ENCODE results near the gene EDEM3. TPM values are rescaled to one million over a fixed set of nuclear protein-coding genes. Genes with fewer than 3 reads are reported as not detected.

EDEM3 gene
- total and polyA plus RNA-seq, 2 donors (not counting 1 experiment from before 2014, with no cell fraction given), result 40.2 to 47.9 TPM

DNA sequence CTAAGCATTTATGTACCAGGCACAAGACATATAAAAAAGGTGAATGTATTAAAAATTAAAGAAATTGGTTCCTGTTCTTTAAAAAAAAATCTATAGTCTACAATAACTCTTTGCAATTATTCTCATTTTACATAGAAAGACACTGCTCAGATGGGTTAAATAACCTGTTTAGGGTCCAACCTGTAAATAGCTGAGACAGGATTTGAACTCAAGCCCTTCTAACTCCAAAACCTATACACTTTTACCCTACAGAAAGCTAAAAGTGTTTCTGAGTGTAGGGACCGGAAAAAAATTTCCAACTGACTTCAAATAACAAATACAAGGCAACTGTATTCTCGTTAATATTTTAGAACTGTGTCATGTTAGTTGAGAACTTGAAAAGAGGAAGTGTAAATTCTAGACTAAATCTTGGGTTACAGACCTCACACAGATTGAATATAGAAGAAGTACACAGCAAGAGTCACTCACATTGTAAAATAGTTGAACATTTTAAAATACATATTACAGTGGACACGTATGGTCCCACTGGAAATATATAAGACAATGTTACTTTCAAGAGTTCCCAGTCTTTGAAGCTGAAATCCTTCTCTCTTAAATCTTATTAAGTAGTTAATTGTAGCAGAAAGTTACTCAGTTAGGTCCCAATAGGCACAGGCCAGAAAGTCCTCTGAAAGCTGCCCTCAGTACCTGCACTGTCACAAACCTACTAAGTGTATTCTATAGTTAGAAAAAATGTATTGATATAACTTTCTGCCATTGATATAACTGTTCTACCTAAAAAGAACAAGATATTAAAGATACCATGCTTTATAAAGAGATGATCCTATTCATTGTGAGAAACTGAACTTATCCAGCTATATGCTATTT, 7.3 kb downstream of the EDEM3 start:
- Histone ChIP-seq H4K20me1 (ENCODE audit: control insufficient read depth, extremely low read depth, insufficient read depth, low read length) (no peaks in the 10 kb centered on the region), H3K27me3 (ENCODE audit: control insufficient read depth, insufficient read depth, low read length) (no peaks in the 10 kb centered on the region), H2AFZ (ENCODE audit: low read length) (no peak overlapping the region), H3K4me3 (replicated peaks in 1 of 4; ENCODE audit: control extremely low read depth in 1 of 4, insufficient read depth in 1 of 4, low read depth in 3 of 4, low read length in 4 of 4) (no peak overlapping the region), H3K36me3 (ENCODE audit: control insufficient read depth, insufficient read depth, low read length) (no peaks in the 10 kb centered on the region), H3K4me1 (ENCODE audit: control insufficient read depth, extremely low read depth, insufficient read depth, low read length) (peaks cover 2% of the 10 kb centered on the region), H3K27ac (ENCODE audit: insufficient read depth, low read length) (no peak overlapping the region), H3K9ac (ENCODE audit: insufficient read depth, low read length) (no peak overlapping the region), H3K79me2 (ENCODE audit: control insufficient read depth, insufficient read depth, low read length) (peaks cover 7% of the 10 kb centered on the region), H3K4me2 (ENCODE audit: extremely low read depth, insufficient read depth, low read length) (no peak overlapping the region), H3K9me3 (ENCODE audit: control insufficient read depth, insufficient read depth, low read depth, low read length) (no peaks in the 10 kb centered on the region)
- TF ChIP-seq, protein P1, sequence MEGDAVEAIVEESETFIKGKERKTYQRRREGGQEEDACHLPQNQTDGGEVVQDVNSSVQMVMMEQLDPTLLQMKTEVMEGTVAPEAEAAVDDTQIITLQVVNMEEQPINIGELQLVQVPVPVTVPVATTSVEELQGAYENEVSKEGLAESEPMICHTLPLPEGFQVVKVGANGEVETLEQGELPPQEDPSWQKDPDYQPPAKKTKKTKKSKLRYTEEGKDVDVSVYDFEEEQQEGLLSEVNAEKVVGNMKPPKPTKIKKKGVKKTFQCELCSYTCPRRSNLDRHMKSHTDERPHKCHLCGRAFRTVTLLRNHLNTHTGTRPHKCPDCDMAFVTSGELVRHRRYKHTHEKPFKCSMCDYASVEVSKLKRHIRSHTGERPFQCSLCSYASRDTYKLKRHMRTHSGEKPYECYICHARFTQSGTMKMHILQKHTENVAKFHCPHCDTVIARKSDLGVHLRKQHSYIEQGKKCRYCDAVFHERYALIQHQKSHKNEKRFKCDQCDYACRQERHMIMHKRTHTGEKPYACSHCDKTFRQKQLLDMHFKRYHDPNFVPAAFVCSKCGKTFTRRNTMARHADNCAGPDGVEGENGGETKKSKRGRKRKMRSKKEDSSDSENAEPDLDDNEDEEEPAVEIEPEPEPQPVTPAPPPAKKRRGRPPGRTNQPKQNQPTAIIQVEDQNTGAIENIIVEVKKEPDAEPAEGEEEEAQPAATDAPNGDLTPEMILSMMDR (conservative IDR thresholded peaks at IDR 0.05 in 1 of 2, IDR thresholded peaks at IDR 0.05 in 1 of 2; ENCODE audit: low read depth in 1 of 2, low read length in 2 of 2), result no peak
- no peak for TF ChIP-seq EZH2 (IDR thresholded peaks at IDR 0.05; ENCODE audit: low read length, missing control alignments)
- DNase-seq (ENCODE audit: low read depth in 2 of 2), result no peak

DNA sequence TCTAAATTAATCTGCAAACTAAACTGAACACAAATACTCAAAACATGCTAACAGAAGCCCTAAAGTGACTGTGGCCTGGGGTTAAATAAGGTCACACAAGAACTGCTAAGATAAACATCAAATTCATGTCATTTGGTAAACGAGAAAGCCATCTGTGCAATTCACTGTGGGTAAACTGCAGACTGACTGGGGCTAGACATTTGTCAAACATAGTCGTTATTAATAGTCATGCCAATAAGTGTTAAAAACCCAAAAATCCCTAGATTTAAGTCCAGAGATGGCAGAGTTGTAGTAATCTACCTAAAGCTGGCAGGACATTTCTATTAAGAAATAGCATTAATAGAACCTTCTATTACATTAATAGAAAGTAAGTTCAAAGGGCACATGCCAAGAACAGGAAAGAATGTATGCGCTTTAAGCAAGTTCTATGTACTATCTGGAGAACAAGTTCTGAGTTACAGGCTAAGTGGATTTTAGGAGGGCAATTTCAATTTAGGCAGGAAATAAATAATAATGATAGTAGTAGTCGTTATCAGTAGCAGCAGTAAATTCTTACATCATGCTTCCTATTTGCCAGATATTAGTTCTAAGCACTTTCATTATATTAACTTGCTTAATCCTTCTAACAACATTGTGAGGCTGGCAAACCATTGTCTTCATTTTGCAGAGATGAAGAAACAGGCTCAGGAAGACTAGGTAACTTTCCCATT, 8.6 kb downstream of the EDEM3 start:
- Histone ChIP-seq H3K4me1 (ENCODE audit: control insufficient read depth, extremely low read depth, insufficient read depth, low read length) (peaks cover 2% of the 10 kb centered on the region), H3K9me3 (ENCODE audit: control insufficient read depth, insufficient read depth, low read depth, low read length) (no peaks in the 10 kb centered on the region), H3K27ac (ENCODE audit: insufficient read depth, low read length) (no peak overlapping the region), H4K20me1 (ENCODE audit: control insufficient read depth, extremely low read depth, insufficient read depth, low read length) (no peaks in the 10 kb centered on the region), H3K9ac (ENCODE audit: insufficient read depth, low read length) (no peak overlapping the region), H3K27me3 (ENCODE audit: control insufficient read depth, insufficient read depth, low read length) (no peaks in the 10 kb centered on the region), H3K79me2 (ENCODE audit: control insufficient read depth, insufficient read depth, low read length) (no peaks in the 10 kb centered on the region), H3K4me2 (ENCODE audit: extremely low read depth, insufficient read depth, low read length) (no peak overlapping the region), H3K36me3 (ENCODE audit: control insufficient read depth, insufficient read depth, low read length) (no peaks in the 10 kb centered on the region), H3K4me3 (replicated peaks in 1 of 4; ENCODE audit: control extremely low read depth in 1 of 4, insufficient read depth in 1 of 4, low read depth in 3 of 4, low read length in 4 of 4) (no peak overlapping the region), H2AFZ (ENCODE audit: low read length) (no peak overlapping the region)
- no peak for DNase-seq (ENCODE audit: low read depth in 2 of 2)
- TF ChIP-seq, protein P1 (conservative IDR thresholded peaks at IDR 0.05 in 1 of 2, IDR thresholded peaks at IDR 0.05 in 1 of 2; ENCODE audit: low read depth in 1 of 2, low read length in 2 of 2), result no peak
- TF ChIP-seq EZH2 (IDR thresholded peaks at IDR 0.05; ENCODE audit: low read length, missing control alignments), result no peak

DNA sequence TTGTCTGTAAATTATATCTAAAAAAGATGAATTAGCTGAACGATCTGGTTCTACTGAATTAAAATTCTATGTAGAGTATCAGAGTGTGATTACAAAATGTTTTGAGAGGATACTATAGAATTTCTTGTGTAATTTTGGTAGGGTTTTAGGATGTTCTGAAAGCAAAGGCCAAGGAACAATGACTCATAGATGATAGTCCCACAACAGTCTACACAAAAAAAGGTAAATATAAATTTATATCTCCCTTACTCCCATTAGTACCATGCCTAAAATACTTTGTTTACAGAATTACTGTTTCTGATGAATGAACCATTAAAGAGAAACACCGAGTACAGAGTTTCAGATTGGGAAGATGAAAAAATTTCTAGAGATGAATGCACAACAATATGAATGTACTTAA, 9.5 kb downstream of the EDEM3 start:
- Histone ChIP-seq H3K9ac (ENCODE audit: insufficient read depth, low read length) (no peak overlapping the region), H3K4me3 (replicated peaks in 1 of 4; ENCODE audit: control extremely low read depth in 1 of 4, insufficient read depth in 1 of 4, low read depth in 3 of 4, low read length in 4 of 4) (no peak overlapping the region), H3K27ac (ENCODE audit: insufficient read depth, low read length) (no peak overlapping the region), H2AFZ (ENCODE audit: low read length) (no peak overlapping the region), H3K79me2 (ENCODE audit: control insufficient read depth, insufficient read depth, low read length) (peaks cover 3% of the 10 kb centered on the region), H3K9me3 (ENCODE audit: control insufficient read depth, insufficient read depth, low read depth, low read length) (no peaks in the 10 kb centered on the region), H3K27me3 (ENCODE audit: control insufficient read depth, insufficient read depth, low read length) (no peaks in the 10 kb centered on the region), H3K4me2 (ENCODE audit: extremely low read depth, insufficient read depth, low read length) (no peak overlapping the region), H4K20me1 (ENCODE audit: control insufficient read depth, extremely low read depth, insufficient read depth, low read length) (no peaks in the 10 kb centered on the region), H3K4me1 (ENCODE audit: control insufficient read depth, extremely low read depth, insufficient read depth, low read length) (peaks cover 2% of the 10 kb centered on the region), H3K36me3 (ENCODE audit: control insufficient read depth, insufficient read depth, low read length) (no peaks in the 10 kb centered on the region)
- TF ChIP-seq, protein P1 (conservative IDR thresholded peaks at IDR 0.05 in 1 of 2, IDR thresholded peaks at IDR 0.05 in 1 of 2; ENCODE audit: low read depth in 1 of 2, low read length in 2 of 2), result no peak
- TF ChIP-seq EZH2 (IDR thresholded peaks at IDR 0.05; ENCODE audit: low read length, missing control alignments), result no peak
- peak in 1 of 2 donors; percentile 3 for DNase-seq (ENCODE audit: low read depth in 2 of 2)

Measured in fibroblast of lung (primary cell).